NCI-H1092 (cell line): ENCODE measurements around the gene HOXB5.

Experiments used
- DNase-seq: peaks from one replicate; lab custom pipeline; 2025; lab: John Stamatoyannopoulos, UW

HOXB5 gene

DNA sequence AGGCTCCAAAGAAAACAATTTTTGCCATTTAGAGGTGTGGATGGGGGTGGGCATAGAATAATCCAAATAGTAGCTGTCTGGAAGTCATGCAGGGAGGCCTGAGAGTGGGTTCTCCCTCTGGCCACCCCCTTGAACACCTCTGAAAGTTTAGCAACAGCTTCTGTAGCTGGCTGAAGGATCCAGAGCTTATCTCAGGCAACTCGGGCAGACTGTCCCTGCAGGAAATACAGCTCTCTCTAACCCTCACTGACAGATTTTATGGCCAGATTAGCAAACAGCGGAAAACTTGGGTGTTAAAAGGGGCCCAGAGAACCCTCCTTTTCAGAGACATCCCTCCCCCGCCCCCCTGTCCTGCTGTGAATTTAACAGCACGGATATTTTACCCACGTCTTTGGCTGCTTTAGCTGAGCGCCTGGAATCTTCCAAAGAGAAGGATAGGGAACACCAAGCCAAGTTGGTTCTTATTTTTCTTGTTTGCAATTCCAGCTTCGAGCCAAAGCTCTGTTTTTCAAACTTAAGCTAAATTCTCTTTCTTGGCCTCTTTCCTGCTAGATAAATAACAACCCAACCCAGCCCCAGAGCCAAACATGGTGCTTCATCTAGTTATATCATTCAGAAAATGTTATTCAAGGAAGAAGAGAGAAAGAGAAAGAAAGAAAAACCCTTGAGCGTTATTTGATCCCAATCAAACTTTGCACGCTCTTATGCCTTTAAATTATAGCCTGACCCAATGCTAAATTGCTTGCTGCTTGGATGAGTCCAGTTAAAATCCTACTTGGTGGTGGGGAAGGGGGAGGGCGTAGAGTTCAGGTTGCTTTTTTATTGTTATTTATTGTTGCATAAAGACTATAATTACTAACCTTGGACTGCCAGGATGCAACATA, 46.4 kb downstream of the HOXB5 start:
- DNase-seq = peak; percentile 90

DNA sequence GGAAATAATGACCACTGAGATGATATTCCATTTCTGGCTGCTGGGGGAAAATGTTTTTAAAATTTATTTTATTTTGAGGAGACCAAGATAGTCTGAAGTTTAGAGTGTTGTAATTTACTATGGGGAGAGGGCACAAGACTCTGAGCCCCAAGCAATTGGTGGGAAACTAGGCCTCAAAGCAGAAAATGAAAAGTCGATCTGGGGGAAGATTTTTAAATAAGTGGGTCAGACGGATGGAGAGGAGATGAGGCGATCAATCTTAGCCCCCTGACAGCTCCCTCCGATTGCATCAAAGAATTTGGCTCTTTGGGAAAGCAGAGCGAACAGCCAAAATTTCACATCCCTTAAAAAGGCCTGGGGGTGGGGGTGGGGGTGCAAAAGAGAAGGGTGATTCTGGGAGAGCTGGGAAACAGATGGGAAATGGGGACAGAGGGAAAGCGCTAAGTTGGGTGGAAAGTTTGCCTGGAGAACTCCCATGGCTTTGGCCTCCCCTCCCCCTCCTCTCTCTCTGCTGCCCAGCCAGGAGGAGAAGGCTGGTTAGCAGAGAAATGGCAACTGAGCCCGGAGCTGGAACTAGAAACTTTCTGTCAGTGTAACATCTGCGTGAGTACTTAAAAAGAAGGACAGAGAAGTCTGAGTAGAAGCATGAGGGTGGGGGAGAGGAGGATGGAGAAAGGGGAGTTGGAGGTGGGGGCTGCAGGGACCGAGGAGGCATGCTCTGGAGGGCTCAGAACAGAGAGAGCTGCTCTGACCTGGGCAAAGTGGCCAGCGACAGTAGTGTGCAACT, 47.2 kb downstream of the HOXB5 start:
- DNase-seq = no peak

DNA sequence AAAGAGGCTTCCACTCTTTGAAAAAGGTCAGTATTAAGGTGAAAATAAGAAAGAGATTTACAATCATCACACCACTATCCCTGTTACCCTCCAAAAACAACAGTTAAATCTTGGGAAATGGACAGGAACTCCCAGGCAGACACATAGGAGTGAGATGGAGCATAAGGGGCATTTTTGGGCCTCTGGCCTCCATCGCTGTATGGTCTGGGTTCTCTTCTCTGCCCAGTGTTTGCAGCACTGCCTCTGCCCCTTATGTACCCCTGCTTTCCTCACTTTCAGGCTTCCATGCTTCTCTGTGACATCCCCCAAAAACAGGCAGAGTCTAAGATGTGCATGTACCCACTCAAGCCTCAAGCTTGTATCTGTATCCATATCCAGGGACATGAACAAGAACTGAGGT, 48.0 kb downstream of the HOXB5 start:
- no peak for DNase-seq

DNA sequence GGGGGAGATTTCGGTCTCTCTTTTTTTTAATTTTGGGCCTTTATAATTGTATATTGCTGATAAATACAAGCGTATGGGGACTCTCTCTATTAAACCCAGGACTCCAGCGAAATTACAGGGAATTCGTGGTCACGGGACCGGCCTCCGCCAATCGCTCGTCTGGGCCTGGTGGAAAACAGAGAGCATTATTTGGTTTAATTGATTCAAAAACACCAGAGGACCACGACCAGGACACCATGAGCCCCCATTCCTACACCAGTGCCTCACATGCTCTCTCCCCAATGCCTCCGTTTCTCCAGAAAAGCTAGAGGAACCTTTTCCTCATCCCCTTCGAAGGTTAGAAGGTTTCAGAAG, 48.6 kb downstream of the HOXB5 start, which contains the start of gene HOXB2:
TSS of gene HOXB2 (minus strand) at position 88 of the 354 bp plus-strand sequence. CDS start 198 bp downstream, outside the sequence.
- peak; percentile 63 for DNase-seq

DNA sequence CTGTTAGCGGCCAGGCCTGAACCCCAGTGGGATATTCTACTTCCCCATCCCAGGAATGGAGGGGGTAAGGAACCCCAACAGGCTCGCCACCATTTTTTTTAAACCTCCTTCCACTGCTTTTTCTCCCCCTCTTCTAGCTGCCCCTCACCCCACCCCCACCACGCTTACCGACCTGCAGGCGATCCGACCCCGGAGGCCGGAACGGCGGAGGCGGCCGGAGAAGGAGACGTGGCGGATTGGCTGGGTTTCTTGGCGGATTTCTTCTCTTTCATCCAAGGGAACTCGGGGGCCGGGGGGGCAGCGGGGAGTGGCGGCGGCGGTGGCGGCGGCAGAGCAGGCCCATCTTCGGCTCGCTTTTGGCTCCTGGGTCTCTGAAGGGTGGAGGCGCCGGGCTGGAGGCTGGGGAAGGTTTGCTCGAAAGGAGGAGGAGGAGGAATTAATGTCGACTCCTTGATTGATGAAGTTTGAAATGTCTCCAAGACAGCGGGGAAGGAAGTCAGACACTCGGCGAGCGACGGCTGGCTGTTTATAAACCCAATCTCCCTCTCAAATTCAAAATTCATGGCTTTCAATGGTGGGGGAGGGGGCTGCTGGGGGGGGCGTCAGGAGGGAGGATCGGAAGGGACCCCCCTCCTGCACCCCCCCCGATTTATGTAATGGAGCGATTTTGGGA, 49.1 kb downstream of the HOXB5 start:
- peak; percentile 63 for DNase-seq

DNA sequence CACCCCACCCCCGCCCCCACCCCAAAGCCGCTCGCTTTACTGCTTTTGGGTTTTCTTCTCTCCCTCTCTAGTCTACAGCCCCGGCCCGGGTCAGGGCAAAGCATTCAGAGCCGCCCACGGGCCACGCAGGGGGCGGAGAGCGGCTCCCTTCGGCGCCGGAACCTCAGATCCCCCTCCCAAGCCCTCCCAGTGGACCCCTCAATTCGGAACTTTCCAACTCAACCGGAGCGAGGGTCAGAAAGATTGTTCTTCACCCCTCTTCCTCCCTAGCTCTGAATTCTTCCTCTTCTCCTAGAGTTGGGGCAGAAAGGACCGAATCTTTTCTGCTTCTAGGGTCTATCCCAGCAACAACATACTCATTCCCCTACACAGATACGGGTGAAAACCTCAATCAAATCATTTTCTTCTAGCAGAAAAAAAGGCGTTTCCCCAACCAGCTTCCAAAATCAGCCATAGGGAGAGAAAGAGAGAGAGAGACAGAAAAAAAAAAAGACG, 49.7 kb downstream of the HOXB5 start:
- DNase-seq = no peak

DNA sequence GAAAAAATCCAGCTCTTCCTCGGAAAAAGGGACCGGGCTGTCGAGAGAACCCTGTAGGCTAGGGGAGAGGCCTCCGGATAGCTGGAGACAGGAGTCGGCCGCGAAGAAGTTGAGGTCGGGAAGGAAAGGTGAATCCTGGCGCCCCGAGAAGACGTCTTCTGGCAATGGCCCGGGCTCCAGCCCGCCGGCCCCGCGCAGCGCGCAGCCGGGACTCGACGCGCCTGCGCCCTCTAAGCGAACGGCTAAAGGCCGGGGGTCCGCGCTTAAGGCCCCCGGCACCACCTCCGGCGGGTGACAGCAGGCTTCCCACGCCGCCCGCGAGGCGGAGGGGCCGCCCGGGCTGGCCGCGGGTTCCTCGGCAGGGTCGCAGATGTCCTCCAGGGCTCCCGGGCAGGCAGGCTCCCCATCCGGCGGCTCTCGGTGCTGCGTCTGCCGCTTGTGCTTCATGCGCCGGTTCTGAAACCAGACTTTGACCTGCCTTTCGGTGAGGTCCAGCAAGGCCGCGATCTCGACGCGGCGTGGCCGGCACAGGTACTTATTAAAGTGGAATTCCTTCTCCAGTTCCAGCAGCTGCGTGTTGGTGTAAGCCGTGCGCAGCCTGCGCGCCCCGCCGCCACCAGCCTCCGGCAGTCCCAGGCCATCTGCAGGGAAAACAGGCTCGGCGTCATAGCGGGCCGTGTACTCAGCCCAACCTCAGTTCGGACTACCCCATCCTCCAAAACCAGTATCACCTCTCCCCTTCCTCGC, 50.3 kb downstream of the HOXB5 start:
- no peak for DNase-seq

DNA sequence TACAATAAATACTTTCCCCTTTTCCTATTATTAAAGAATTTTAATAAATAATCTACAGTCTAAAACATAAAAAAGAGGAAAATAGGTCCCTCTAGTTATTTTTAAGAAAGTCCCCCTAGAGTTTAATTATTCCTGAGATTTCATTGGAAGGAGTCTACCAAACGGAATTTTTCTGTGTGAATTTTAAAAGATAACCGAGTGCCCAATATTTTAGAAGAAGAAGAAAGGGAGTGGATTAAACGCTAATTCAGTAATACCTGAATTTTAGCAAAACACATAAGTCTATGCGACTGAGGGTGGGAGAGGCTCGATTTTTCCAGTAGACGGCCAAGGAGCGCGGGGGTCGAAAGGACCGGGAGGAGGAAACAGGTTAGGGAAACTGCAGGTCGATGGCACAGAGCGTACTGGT, 50.9 kb downstream of the HOXB5 start:
- DNase-seq = no peak

DNA sequence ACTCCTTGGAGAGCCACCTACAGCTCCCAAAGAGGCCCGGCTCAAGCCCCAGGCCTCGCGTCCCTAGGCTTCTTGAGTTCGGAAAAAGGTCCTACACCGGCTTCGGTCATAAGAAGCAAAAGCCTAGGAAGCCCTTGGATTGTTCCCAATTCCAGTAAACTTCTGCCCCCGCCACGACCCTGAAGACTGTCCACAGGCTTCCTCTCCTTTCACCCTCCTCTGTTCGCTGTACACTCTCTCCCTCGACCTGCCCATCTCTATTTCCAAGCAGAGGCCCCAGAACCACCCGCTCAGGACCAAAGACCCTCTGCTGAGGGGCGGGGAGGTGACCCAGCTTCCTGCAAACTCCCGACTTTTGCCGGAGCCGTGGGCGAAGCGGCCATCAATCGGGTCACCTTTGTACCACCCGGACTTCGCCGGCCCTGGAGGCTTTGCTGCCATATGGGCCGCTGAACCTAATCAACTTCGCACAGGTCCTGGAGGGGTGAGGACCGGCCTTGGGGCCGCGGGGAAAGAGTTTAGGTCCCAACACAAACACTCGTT, 51.4 kb downstream of the HOXB5 start:
- no peak for DNase-seq

DNA sequence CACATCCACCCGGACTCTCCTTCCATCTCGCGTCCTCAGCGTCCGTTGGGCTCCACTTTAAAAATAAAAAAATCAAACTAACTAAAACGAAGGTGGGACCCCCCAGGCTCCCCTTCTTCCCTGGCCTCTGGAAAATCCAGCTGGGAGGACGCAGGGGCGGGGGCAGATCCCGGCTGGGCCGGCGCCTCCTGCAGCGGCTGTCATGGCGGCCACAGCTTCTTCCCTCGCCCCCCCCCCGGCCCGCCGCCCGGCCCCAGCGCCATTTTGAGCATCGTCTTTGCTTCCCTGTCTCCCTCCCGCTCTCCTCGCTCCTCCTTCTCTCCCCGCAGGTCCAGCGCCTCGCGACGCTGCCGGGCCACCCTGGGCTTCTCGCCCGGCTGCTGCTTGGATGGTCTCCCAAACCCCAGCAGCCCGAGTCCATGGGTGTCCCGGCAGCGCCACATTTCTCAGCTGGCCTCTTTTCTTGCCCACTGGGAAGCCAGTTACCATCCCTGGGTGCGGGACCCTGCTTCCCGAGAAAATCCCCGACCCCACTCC, 51.9 kb downstream of the HOXB5 start:
- DNase-seq = peak; percentile 70
